ENCODE measurements around the gene S100A14. TPM values are rescaled to one million over a fixed set of nuclear protein-coding genes. Genes with fewer than 3 reads are reported as not detected.
A peak's percentile ranks its signal among the peaks of the same experiment; 100 is the strongest.

S100A14 gene
- total and polyA plus RNA-seq, 7 donors: 0.22 to 0.48 (median 0.38) TPM; not detected in 3

DNA sequence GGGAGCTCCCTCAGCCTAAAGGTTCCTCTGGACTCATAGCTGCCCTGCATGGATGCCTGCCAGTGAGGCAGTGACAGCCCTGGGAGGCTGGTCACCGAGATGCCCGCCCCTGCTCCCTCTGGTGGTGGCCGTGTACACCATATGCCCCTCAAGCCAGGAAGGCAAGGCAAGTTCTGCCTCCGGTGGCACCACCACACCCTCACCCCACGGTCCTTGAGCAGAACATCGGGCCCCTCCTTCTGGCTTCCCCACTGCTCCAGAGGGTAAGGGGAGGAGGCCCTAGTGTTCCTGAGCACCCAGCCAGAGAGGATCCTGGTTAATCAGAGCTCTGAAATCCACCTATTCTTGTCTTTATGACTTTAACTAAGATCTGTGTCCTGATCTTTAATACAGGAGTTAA is 1.5 kb upstream of the S100A14 start:
- TF ChIP-seq, protein P1, sequence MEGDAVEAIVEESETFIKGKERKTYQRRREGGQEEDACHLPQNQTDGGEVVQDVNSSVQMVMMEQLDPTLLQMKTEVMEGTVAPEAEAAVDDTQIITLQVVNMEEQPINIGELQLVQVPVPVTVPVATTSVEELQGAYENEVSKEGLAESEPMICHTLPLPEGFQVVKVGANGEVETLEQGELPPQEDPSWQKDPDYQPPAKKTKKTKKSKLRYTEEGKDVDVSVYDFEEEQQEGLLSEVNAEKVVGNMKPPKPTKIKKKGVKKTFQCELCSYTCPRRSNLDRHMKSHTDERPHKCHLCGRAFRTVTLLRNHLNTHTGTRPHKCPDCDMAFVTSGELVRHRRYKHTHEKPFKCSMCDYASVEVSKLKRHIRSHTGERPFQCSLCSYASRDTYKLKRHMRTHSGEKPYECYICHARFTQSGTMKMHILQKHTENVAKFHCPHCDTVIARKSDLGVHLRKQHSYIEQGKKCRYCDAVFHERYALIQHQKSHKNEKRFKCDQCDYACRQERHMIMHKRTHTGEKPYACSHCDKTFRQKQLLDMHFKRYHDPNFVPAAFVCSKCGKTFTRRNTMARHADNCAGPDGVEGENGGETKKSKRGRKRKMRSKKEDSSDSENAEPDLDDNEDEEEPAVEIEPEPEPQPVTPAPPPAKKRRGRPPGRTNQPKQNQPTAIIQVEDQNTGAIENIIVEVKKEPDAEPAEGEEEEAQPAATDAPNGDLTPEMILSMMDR (IDR thresholded peaks at IDR 0.05): peak; percentile 55

DNA sequence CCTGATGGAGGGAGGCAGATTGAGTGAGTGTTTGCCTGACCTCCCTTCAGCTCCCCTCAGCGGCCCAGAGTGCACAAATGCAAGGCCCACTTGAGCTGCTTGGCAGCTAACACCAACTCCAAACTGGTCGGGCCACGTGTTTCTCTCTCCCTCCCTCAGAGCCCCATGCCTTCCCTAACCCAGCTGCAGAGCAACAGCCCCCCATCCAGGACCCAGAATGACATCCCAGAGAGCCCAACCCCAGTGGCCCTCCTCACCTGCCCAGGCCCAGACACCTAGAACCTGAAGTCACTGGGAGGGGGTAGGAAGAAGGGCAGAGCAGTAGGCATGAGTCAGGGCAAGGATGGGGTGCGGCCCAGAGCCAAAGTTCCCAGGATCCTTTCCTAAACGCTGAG is 789 bp upstream of the S100A14 start:
- Histone ChIP-seq H3K36me3 (ENCODE audit: insufficient read depth in 1 of 2, low read depth in 1 of 2) (peaks cover 0 to 34% of the 10 kb centered on the region in 2 donors), H3K4me1 (peaks cover 8% of the 10 kb centered on the region), H3K27me3 (ENCODE audit: insufficient read depth in 3 of 3, low read length in 2 of 3) (no peaks in the 10 kb centered on the region), H3K4me3 (no peak overlapping the region), H3K27ac (no peak overlapping the region), H3K9me3 (no peaks in the 10 kb centered on the region)
- TF ChIP-seq, protein P1 (IDR thresholded peaks at IDR 0.05): no peak
- ATAC-seq (peak in 1 of 4 donors; percentile 2), DNase-seq (no peak)
- intact Hi-C loops (cut with DNase I): loop anchor here (2.0 to 5.0 kb wide), 2 partner anchors 44 to 105 kb away; no protein-coding TSS in a partner anchor
- 59 to 82% (median 75%) methylated on average over 2 to 5 of the region's 5 CpGs for WGBS, 3 donors

More for the DNA sequence above, 1.5 kb upstream of the S100A14 start:
- ATAC-seq (peak; percentile 73 to 94 (median 80)), DNase-seq (peak; percentile 81 to 95)
- no peaks in the 10 kb centered on the region for H3K27me3 ChIP-seq (ENCODE audit: insufficient read depth in 3 of 3, low read length in 2 of 3)
- H3K4me1 ChIP-seq: peaks cover 8% of the 10 kb centered on the region
- peaks cover 0 to 42% of the 10 kb centered on the region in 2 donors for H3K36me3 ChIP-seq (ENCODE audit: insufficient read depth in 1 of 2, low read depth in 1 of 2)
- no peak overlapping the region for H3K4me3 ChIP-seq
- peak overlapping the region; percentile 50 for H3K27ac ChIP-seq
- H3K9me3 ChIP-seq: no peaks in the 10 kb centered on the region
- WGBS, 3 donors: 4 to 59% (median 43%) methylated on average over 6 of the region's 6 CpGs
- intact Hi-C loops (cut with DNase I): loop anchor here (2.0 to 5.0 kb wide), 2 partner anchors 45 to 105 kb away; no protein-coding TSS in a partner anchor

DNA sequence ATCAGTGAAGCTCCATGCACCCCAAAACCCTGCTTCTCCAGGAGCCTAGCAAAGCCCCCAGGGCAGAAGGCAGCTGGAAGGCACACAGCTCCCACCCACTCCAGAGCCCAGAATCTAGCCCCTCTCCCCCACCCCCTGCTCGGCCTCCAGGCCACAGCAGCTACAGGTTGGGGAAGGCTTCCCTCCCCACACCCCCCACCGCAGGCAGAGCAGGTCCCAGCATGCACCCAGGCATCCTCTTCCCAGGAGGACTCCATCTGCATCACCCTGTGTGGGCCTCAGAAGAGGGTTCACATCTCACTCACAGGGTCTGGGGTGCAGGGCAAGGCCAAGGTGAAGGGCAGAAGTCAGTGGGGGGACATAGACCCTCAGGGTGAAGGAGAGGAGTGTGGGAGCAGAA is 719 bp downstream of the S100A14 start:
- Histone ChIP-seq H3K4me1 (peaks cover 14% of the 10 kb centered on the region), H3K4me3 (no peak overlapping the region), H3K27ac (no peak overlapping the region), H3K36me3 (ENCODE audit: insufficient read depth in 1 of 2, low read depth in 1 of 2) (peaks cover 0 to 28% of the 10 kb centered on the region in 2 donors), H3K9me3 (no peaks in the 10 kb centered on the region), H3K27me3 (ENCODE audit: insufficient read depth in 3 of 3, low read length in 2 of 3) (no peaks in the 10 kb centered on the region)
- DNase-seq (no peak), ATAC-seq (no peak)
- TF ChIP-seq, protein P1 (IDR thresholded peaks at IDR 0.05): no peak
- WGBS, 3 donors: 94 to 95% (median 94%) methylated on average over 2 of the region's 2 CpGs
- intact Hi-C loops (cut with DNase I): loop anchor here (5.0 kb wide), 1 partner anchor 103 kb away; no protein-coding TSS in a partner anchor

DNA sequence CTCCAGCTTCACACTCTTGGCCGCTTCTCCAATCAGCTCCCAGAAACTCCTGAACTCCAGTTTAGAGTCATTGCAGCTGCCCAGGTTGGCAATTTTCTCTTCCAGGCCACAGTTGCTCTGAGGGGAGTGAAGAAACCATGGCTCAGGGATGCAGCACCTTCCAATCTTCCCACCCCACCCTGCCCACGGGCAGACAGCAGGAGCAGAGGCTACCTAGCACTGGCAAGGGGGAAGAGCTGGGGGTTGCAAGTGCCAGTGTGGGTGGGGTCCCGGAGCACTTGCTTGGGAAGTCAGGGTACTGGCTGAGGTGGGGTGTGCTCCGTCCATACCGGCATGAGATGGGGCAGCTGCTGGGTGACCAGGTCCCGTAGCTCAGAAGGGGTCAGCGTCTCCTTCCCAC is 1.2 kb downstream of the S100A14 start:
- intact Hi-C loops (cut with DNase I): loop anchor here (5.0 kb wide), 1 partner anchor 103 kb away; no protein-coding TSS in a partner anchor
- ATAC-seq: no peak
- TF ChIP-seq, protein P1 (IDR thresholded peaks at IDR 0.05): no peak

More for the DNA sequence above, 1.2 kb downstream of the S100A14 start:
- Histone ChIP-seq H3K27me3 (ENCODE audit: insufficient read depth in 3 of 3, low read length in 2 of 3) (no peaks in the 10 kb centered on the region), H3K4me3 (no peak overlapping the region), H3K27ac (no peak overlapping the region), H3K4me1 (peaks cover 18% of the 10 kb centered on the region), H3K36me3 (ENCODE audit: insufficient read depth in 1 of 2, low read depth in 1 of 2) (peaks cover 0 to 23% of the 10 kb centered on the region in 2 donors), H3K9me3 (no peaks in the 10 kb centered on the region)
- DNase-seq: no peak
- WGBS, 3 donors: 90 to 97% (median 92%) methylated on average over 7 of the region's 7 CpGs
